Measurements from ENCODE around the gene FAM162A. TPM values are rescaled to one million over a fixed set of nuclear protein-coding genes. Genes with fewer than 3 reads are reported as not detected.
A peak's percentile ranks its signal among the peaks of the same experiment; 100 is the strongest.

FAM162A gene
- total RNA-seq, 4 donors from 2014 or later = 32.7 to 46.5 (median 43.7) TPM

DNA sequence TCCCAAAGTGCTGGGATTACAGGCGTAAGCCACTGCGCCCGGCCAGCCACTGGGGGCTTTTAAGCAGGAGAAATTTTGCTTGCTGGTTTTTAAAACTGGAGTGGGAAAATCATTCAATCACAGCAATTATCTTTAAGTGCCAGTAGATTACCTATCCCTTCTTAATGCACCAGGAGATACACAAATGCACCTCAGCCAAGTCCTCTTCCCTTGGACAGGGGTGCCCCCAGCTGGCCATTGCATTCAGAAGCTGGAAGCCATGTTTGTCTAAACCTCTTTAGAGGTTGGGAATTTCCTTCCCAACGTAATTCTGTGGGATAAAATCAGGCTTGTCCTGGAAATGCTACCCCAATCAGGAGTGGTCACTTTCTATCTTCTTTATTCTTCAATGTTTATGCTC, 27.6 kb upstream of the FAM162A start:
- Histone ChIP-seq H3K4me1 (no peaks in the 10 kb centered on the region), H3K27me3 (no peaks in the 10 kb centered on the region), H3K4me3 (no peak overlapping the region), H3K36me3 (peaks cover 0 to 26% of the 10 kb centered on the region in 2 donors), H3K9me3 (no peaks in the 10 kb centered on the region), H3K27ac (no peak overlapping the region)
- WGBS, 2 donors (ENCODE audit: low coverage in 1 of 2) = 36 to 65% methylated on average over 1 to 4 of the region's 4 CpGs
- TF ChIP-seq, protein P1, sequence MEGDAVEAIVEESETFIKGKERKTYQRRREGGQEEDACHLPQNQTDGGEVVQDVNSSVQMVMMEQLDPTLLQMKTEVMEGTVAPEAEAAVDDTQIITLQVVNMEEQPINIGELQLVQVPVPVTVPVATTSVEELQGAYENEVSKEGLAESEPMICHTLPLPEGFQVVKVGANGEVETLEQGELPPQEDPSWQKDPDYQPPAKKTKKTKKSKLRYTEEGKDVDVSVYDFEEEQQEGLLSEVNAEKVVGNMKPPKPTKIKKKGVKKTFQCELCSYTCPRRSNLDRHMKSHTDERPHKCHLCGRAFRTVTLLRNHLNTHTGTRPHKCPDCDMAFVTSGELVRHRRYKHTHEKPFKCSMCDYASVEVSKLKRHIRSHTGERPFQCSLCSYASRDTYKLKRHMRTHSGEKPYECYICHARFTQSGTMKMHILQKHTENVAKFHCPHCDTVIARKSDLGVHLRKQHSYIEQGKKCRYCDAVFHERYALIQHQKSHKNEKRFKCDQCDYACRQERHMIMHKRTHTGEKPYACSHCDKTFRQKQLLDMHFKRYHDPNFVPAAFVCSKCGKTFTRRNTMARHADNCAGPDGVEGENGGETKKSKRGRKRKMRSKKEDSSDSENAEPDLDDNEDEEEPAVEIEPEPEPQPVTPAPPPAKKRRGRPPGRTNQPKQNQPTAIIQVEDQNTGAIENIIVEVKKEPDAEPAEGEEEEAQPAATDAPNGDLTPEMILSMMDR (IDR thresholded peaks at IDR 0.05) = peak in 2 of 4 experiments; percentile 23 to 29
- no peak for TF ChIP-seq EP300 (IDR thresholded peaks at IDR 0.05)
- ATAC-seq = no peak

DNA sequence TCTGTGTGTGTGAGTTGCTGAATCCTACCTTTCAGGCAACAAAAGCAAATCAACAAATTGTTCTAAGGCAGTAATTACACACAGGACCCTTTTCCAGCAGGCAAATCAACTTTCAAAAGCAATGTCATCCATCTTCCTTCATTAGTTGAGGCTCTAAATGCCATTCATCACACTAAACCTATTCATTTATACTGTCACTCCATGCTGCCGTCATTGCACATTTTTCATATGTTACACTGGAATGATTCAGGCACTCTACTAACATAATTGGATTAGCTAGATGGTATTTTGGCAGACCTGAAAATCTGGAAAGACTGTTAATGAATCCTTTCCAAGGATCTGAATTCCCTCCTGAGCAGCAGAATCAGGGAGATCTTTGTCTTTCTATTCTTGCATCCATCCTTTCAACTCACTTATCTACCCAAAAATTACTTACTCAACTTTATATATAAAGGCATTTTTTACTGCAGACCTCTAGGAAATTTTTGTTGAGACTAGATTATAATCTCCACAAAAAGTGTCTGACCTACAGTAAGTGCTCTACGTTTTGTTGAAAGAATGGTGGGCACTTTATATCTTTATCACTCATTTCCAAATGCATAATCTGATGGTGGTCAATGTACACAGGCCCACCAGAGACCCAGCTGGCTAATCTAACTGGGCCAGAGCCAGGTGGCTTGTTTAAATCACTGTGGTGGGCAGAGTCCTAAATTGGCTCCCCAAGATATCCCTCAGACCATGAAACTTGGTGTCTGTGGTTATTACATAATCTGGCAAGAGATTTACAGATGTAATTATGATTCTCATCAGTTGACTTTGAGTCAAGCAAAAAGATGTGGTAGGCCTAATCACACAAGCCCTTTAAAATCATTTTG, 25.9 kb upstream of the FAM162A start:
- Histone ChIP-seq H3K9me3 (no peaks in the 10 kb centered on the region), H3K27me3 (no peaks in the 10 kb centered on the region), H3K36me3 (peaks cover 0 to 43% of the 10 kb centered on the region in 2 donors), H3K27ac (no peak overlapping the region), H3K4me3 (no peak overlapping the region), H3K4me1 (no peaks in the 10 kb centered on the region)
- TF ChIP-seq, protein P1 (IDR thresholded peaks at IDR 0.05) = no peak
- TF ChIP-seq EP300 (IDR thresholded peaks at IDR 0.05) = no peak
- no peak for TF ChIP-seq POLR2A (IDR thresholded peaks at IDR 0.05)
- TF ChIP-seq POLR2AphosphoS5 (IDR thresholded peaks at IDR 0.05) = no peak
- 26% methylated on average over 2 of the region's 2 CpGs; no CpG with 5 or more reads in 1 of the 2 donors for WGBS, 2 donors (ENCODE audit: low coverage in 1 of 2)
- no peak for ATAC-seq

DNA sequence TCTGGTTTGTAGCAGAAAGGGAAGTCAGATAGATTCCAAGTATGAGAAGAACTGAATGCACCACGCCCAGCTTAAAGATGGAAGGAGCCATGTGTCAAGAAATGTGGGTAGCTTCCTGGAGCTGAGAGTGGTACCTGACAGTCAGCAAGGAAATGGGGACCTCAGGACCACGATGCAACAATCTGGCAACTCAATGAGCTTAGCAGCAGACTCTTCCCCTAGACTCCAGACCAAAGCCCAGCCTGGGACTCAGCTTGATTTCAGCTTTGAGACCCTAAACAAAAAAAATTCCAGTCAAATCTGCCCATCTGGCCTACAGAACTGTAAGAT, 25.3 kb upstream of the FAM162A start:
- Histone ChIP-seq H3K36me3 (peaks cover 0 to 47% of the 10 kb centered on the region in 2 donors), H3K4me1 (no peaks in the 10 kb centered on the region), H3K9me3 (no peaks in the 10 kb centered on the region), H3K4me3 (no peak overlapping the region), H3K27ac (no peak overlapping the region), H3K27me3 (no peaks in the 10 kb centered on the region)
- ATAC-seq = no peak
- TF ChIP-seq EP300 (IDR thresholded peaks at IDR 0.05) (no peak), POLR2A (IDR thresholded peaks at IDR 0.05) (no peak), POLR2AphosphoS5 (IDR thresholded peaks at IDR 0.05) (no peak)
- TF ChIP-seq, protein P1 (IDR thresholded peaks at IDR 0.05) = no peak
- 86% methylated on average over 2 of the region's 2 CpGs; no CpG with 5 or more reads in 1 of the 2 donors for WGBS, 2 donors (ENCODE audit: low coverage in 1 of 2)

DNA sequence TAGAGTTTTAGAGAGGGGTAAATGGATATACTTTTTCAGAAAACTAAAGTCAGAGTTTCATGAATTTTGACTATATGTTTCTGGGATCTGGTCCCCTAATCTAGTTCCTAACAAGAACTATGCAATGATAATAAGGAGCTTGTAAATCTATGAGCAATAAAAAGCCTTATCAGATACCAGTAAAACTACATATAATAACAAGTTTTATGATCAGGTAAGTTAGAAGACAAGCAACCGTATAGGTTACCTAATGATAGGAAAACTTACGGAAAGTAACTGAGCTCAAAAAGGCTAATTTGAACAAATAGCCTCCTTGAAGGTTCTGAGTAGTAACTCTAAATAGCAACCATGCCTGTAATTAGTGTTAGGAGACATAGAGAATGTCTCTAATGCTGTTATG, 22.0 kb upstream of the FAM162A start:
- Histone ChIP-seq H3K4me3 (no peak overlapping the region), H3K36me3 (peaks cover 0 to 81% of the 10 kb centered on the region in 2 donors), H3K9me3 (no peaks in the 10 kb centered on the region), H3K27me3 (no peaks in the 10 kb centered on the region), H3K4me1 (no peaks in the 10 kb centered on the region), H3K27ac (no peak overlapping the region)
- ATAC-seq = no peak
- WGBS, 2 donors (ENCODE audit: low coverage in 1 of 2) = 83 to 84% methylated on average over 1 to 2 of the region's 2 CpGs
- TF ChIP-seq POLR2AphosphoS5 (IDR thresholded peaks at IDR 0.05) = no peak
- no peak for TF ChIP-seq EP300 (IDR thresholded peaks at IDR 0.05)

DNA sequence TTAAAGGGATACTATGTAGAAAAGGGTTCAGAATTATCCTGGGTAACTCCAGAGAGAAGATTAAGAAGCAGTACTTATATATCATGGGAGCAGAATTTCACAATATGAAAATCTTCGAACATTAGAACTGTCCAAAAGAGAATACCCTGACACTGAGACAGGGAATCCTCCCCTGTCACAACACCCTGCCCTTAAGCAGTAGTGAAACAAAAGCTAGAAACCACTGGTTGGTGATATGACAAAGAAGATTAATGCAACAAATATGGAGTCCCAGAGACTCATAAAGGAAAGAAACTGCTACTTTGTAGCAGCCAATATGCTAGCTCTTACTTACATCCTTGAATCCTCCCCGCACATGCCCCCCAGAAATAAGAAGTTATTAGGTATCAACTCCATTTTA, 19.5 kb upstream of the FAM162A start:
- H3K36me3 ChIP-seq = peaks cover 0 to 88% of the 10 kb centered on the region in 2 donors
- TF ChIP-seq POLR2A (IDR thresholded peaks at IDR 0.05) (no peak), EP300 (IDR thresholded peaks at IDR 0.05) (no peak), POLR2AphosphoS5 (IDR thresholded peaks at IDR 0.05) (no peak)
- TF ChIP-seq, protein P1 (IDR thresholded peaks at IDR 0.05) = no peak
- no peaks in the 10 kb centered on the region for H3K27me3 ChIP-seq
- H3K4me1 ChIP-seq = no peaks in the 10 kb centered on the region
- WGBS, 2 donors (ENCODE audit: low coverage in 1 of 2) = 41 to 100% methylated on average over 2 of the region's 2 CpGs
- H3K4me3 ChIP-seq = no peak overlapping the region
- H3K9me3 ChIP-seq = no peaks in the 10 kb centered on the region
- no peak overlapping the region for H3K27ac ChIP-seq
- no peak for ATAC-seq

All from gastroesophageal sphincter (tissue), 4 donors.